Measurements from ENCODE around the gene LNX2. TPM values are rescaled to one million over a fixed set of nuclear protein-coding genes. Genes with fewer than 3 reads are reported as not detected.

Gene LNX2
- total RNA-seq = 29.1 and 29.2 TPM in 2 replicates

DNA sequence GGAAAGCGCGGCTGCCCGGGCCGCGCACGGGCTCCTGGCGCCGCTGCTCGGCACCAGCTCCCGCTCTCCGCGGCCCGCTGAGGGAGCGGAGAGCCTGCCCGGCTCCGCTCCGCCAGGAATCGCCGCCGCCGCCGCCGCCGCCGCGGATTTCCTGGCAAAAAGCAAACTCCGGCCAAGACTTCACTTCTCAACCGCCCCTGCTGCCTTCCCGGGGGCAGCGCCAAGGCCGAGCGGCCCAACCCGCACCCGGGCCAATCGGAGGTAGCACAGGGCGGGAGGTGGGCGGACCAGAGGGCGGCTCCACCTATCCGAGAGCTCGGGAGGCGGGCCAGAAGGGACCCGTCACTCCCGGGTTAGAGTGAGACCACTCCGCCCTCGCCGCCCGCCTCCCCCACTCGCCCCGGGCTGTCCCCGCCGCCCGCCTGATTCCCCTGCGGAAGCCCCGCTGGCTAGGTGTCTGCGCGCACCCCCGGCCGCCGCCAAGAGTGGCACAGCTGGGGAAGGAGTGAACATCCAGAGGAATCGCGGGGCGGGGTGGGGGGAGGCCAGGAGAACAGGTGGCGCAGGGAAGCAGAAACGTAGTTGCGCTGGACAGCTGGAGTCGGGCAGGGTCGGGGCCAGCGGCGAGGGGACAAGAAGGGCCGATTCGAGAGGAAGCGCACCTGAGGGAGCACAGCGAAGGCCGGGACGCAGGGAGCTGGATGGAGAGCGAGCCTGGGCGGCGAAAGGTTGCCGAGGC is at the start of gene LNX2:
Gene LNX2 (minus strand): TSS at position 153 of the 739 bp plus-strand sequence. CDS start 38,826 bp downstream, outside the sequence.
- peak within 1 kb of the TSS; percentile 63 for H3K4me3 ChIP-seq (ENCODE audit: low read depth, low read length)
- DNase-seq (ENCODE audit: low read depth) (peak; percentile 83), FAIRE-seq (no peak)
- H3K27me3 ChIP-seq (ENCODE audit: control insufficient read depth, insufficient read depth, low read length) = no peaks in the 10 kb centered on the region
- TF ChIP-seq CTCF (IDR thresholded peaks at IDR 0.05; ENCODE audit: insufficient read depth, low read length, severe bottlenecking) = no peak
- peaks cover 5% of the 10 kb centered on the region for H3K36me3 ChIP-seq (ENCODE audit: control insufficient read depth, insufficient read depth, low read length)

- H3K4me3 ChIP-seq (ENCODE audit: low read depth, low read length) = no peak overlapping the region
- peaks cover 6% of the 10 kb centered on the region for H3K36me3 ChIP-seq (ENCODE audit: control insufficient read depth, insufficient read depth, low read length)
- DNase-seq (ENCODE audit: low read depth) (no peak), FAIRE-seq (no peak)
- no peaks in the 10 kb centered on the region for H3K27me3 ChIP-seq (ENCODE audit: control insufficient read depth, insufficient read depth, low read length)
- TF ChIP-seq CTCF (IDR thresholded peaks at IDR 0.05; ENCODE audit: insufficient read depth, low read length, severe bottlenecking) = no peak
These were observed 47.6 kb upstream of the LNX2 start for GRCh38 chr13:27667946-27668345.

- H3K36me3 ChIP-seq (ENCODE audit: control insufficient read depth, insufficient read depth, low read length) = peaks cover 6% of the 10 kb centered on the region
- no peaks in the 10 kb centered on the region for H3K27me3 ChIP-seq (ENCODE audit: control insufficient read depth, insufficient read depth, low read length)
- DNase-seq (ENCODE audit: low read depth) = no peak
- no peak for FAIRE-seq
- no peak overlapping the region for H3K4me3 ChIP-seq (ENCODE audit: low read depth, low read length)
- no peak for TF ChIP-seq CTCF (IDR thresholded peaks at IDR 0.05; ENCODE audit: insufficient read depth, low read length, severe bottlenecking)
These were observed 46.6 kb upstream of the LNX2 start for GRCh38 chr13:27666951-27667350.

GRCh38 chr13:27665761-27666160 is 45.4 kb upstream of the LNX2 start:
- no peak overlapping the region for H3K4me3 ChIP-seq (ENCODE audit: low read depth, low read length)
- no peak for TF ChIP-seq CTCF (IDR thresholded peaks at IDR 0.05; ENCODE audit: insufficient read depth, low read length, severe bottlenecking)
- peaks cover 6% of the 10 kb centered on the region for H3K36me3 ChIP-seq (ENCODE audit: control insufficient read depth, insufficient read depth, low read length)
- FAIRE-seq = no peak
- no peaks in the 10 kb centered on the region for H3K27me3 ChIP-seq (ENCODE audit: control insufficient read depth, insufficient read depth, low read length)
- DNase-seq (ENCODE audit: low read depth) = no peak

DNA sequence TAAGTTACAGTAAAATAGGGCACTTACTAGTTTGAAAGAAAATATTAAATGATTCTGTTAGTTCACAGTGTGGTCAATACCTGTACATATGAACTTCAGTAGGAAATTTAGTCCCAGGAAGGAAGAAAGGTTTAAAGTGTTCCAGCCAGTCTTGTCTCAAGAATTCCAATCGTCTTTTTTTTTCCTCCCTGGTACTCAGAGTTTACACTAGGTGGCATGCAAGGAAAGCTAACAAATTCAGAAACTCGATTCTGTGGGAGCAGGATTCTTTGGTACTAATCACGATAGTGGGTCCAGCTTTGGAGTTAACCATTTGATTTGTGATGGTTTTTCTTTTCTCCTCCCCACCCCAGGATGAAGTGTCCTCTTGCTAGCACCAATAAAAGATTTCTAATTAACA is 45.0 kb upstream of the LNX2 start:
- no peak for FAIRE-seq

More for the DNA sequence above, 45.0 kb upstream of the LNX2 start:
- no peak for DNase-seq (ENCODE audit: low read depth)
- no peak overlapping the region for H3K4me3 ChIP-seq (ENCODE audit: low read depth, low read length)
- peaks cover 6% of the 10 kb centered on the region for H3K36me3 ChIP-seq (ENCODE audit: control insufficient read depth, insufficient read depth, low read length)
- no peaks in the 10 kb centered on the region for H3K27me3 ChIP-seq (ENCODE audit: control insufficient read depth, insufficient read depth, low read length)
- peak; percentile 14 for TF ChIP-seq CTCF (IDR thresholded peaks at IDR 0.05; ENCODE audit: insufficient read depth, low read length, severe bottlenecking)
